ENCODE results near the gene RNASE12. TPM values are rescaled to one million over a fixed set of nuclear protein-coding genes. Genes with fewer than 3 reads are reported as not detected.

RNASE12 gene
- total RNA-seq, 1 experiment from 2014 or later = not detected

- H2BK15ac ChIP-seq (ENCODE audit: low read depth, low read length) = no peak overlapping the region
- H2BK12ac ChIP-seq (ENCODE audit: insufficient read length, low read depth, low read length) = no peak overlapping the region
- no peak overlapping the region for H3K4me2 ChIP-seq (ENCODE audit: insufficient read depth, insufficient read length, low read length)
- H3K4me1 ChIP-seq (ENCODE audit: insufficient read depth, low read length) = no peaks in the 10 kb centered on the region
- no peak overlapping the region for H4K5ac ChIP-seq (ENCODE audit: insufficient read length, low read depth, low read length)
- H3K4me1 Mint-ChIP-seq = peaks cover 5 to 9% of the 10 kb centered on the region in 2 experiments; a peak in 3 of 4 replicates
- no peak overlapping the region for H3K56ac ChIP-seq (ENCODE audit: insufficient read length, low read depth, low read length)
- H2BK5ac ChIP-seq (ENCODE audit: insufficient read length, low read length) = no peak overlapping the region
- WGBS (ENCODE audit: extremely low coverage, insufficient read length, low lambda C conversion rate) = no CpG with 5 or more reads among the region's 9 CpGs
- no peaks in the 10 kb centered on the region for H3K36me3 Mint-ChIP-seq (ENCODE audit: insufficient read depth in 1 of 3, low read depth in 3 of 3)
- H2BK20ac ChIP-seq (ENCODE audit: low read depth, low read length, poor library complexity, severe bottlenecking) = no peak overlapping the region
- no peak overlapping the region for H3K18ac ChIP-seq (ENCODE audit: insufficient read length, low read depth, low read length)
- DNase-seq = no peak
- no peak overlapping the region for H2AFZ ChIP-seq (ENCODE audit: low read length)
- no peak overlapping the region for H3K27ac ChIP-seq (ENCODE audit: insufficient read length, low read depth, low read length)
- no peaks in the 10 kb centered on the region for H3K9me3 Mint-ChIP-seq
- no peak overlapping the region for H3K9ac ChIP-seq (ENCODE audit: extremely low read depth, insufficient read length, low read length)
- no peak overlapping the region for H3T11ph ChIP-seq (ENCODE audit: low read length)
- no peak overlapping the region for H2AK5ac ChIP-seq (ENCODE audit: insufficient read length, low read length)
- H3K9me3 ChIP-seq (ENCODE audit: control insufficient read depth, low read depth, low read length) = no peaks in the 10 kb centered on the region
- H3K27me3 ChIP-seq (ENCODE audit: insufficient read depth, low read length) = no peaks in the 10 kb centered on the region
- H3K4me3 Mint-ChIP-seq = no peak overlapping the region
- H3K23me2 ChIP-seq (ENCODE audit: insufficient read length, low read depth, low read length, poor library complexity, severe bottlenecking) = no peaks in the 10 kb centered on the region
- H3K14ac ChIP-seq (ENCODE audit: insufficient read depth, low read length) = no peak overlapping the region
- H2BK120ac ChIP-seq (ENCODE audit: low read depth, low read length, poor library complexity, severe bottlenecking) = no peak overlapping the region
- no peak overlapping the region for H3K4ac ChIP-seq (ENCODE audit: low read depth, low read length)
- peak overlapping the region in 1 of 3 experiments; percentile 70; a peak in 1 of 7 replicates for H3K27ac Mint-ChIP-seq
- no peak overlapping the region for H4K8ac ChIP-seq (replicated peaks; ENCODE audit: insufficient read length, low read depth, low read length)
- H3K27me3 Mint-ChIP-seq (ENCODE audit: low read depth) = no peaks in the 10 kb centered on the region
- no peaks in the 10 kb centered on the region for H3K79me2 ChIP-seq (ENCODE audit: insufficient read depth, low read length)
- H3K79me1 ChIP-seq (ENCODE audit: insufficient read depth, low read depth, low read length, poor library complexity, severe bottlenecking) = no peaks in the 10 kb centered on the region
- H3K23ac ChIP-seq (ENCODE audit: insufficient read length, low read depth, low read length) = no peak overlapping the region
- TF ChIP-seq CTCF (conservative IDR thresholded peaks at IDR 0.05) = no peak
- no peak overlapping the region for H4K91ac ChIP-seq (ENCODE audit: insufficient read length, low read depth, low read length)
- no peaks in the 10 kb centered on the region for H4K20me1 ChIP-seq (ENCODE audit: control insufficient read depth, insufficient read depth, insufficient read length)
Observed at GRCh38 chr14:20602583-20602982, 11.4 kb upstream of the RNASE12 start.

All from H9 (cell line).